G401 (cell line): ENCODE measurements around the gene PITPNM3. TPM values are rescaled to one million over a fixed set of nuclear protein-coding genes. Genes with fewer than 3 reads are reported as not detected.
A peak's percentile ranks its signal among the peaks of the same experiment; 100 is the strongest.

ENCODE experiments used
- DNase-seq: peaks from one replicate; pipeline ENCODE4 v3.0.0-alpha.2; 2015; ENCODE audit warnings: low spot score
- in situ Hi-C: cut with HindIII; loops from 2 replicates; pipeline ENCODE4 v1.10.0; 2016; ENCODE audit warnings: low sequenced_read_pairs, mixed read lengths
- total RNA-seq: library from RNA; depleted of rRNA; stranded (reverse); fragments of >200 nt; shearing (Covaris generic); gene quantifications from 2 replicates; pipeline ENCODE4 v1.2.3, GENCODE V29; 2014

Gene PITPNM3
- total RNA-seq, 1 experiment from 2014 or later = 0.92 TPM

GRCh38 chr17:6534846-6535514 is 21.4 kb downstream of the PITPNM3 start:
- no peak for DNase-seq
- in situ Hi-C loops = no loop called here

GRCh38 chr17:6532441-6532885 is 23.9 kb downstream of the PITPNM3 start:
- DNase-seq = peak; percentile 81
- in situ Hi-C loops = no loop called here

DNA sequence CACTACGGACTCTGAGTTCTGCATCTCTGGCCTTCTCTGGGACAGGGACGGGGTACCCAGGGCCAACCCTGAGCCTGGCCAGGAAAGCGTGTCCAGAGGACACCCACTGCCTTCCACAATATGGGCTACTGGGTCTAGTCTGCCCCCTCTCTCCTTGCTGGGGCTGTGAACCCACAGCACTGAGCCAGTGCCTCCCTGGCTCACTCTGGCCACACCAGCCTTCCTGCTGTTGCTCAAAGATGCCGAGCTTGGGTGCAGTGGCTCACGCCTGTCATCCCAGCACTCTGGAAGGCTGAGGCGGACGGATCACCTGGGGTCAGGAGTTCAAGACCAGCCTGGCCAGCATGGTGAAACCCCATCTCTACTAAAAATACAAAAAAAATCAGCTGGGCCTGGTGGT is 24.8 kb downstream of the PITPNM3 start:
- in situ Hi-C loops = no loop called here
- DNase-seq = no peak

- no peak for DNase-seq
Measured at GRCh38 chr17:6530324-6530920, 25.9 kb downstream of the PITPNM3 start.

DNA sequence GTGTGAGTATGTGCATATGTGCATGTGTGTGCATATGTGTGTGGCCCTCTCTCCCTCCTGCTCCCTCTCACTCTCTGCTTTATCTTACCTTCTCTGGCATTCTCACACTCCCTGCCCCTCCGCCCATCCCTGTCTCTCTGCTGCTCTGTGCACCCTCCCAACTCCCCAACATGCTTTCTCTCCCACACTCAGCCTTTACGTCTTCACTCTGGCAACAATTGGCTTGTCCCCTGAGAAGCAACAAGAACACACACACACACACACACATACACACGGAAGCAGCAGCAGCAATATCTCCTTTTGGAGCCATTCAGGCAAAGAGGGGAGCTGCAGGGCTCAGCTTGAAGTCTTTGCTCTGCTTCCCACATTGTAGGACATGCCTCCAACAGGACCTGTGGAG is 27.8 kb downstream of the PITPNM3 start:
- in situ Hi-C loops = no loop called here

More at GRCh38 chr17:6530324-6530920, 25.9 kb downstream of the PITPNM3 start:
- in situ Hi-C loops = no loop called here

DNA sequence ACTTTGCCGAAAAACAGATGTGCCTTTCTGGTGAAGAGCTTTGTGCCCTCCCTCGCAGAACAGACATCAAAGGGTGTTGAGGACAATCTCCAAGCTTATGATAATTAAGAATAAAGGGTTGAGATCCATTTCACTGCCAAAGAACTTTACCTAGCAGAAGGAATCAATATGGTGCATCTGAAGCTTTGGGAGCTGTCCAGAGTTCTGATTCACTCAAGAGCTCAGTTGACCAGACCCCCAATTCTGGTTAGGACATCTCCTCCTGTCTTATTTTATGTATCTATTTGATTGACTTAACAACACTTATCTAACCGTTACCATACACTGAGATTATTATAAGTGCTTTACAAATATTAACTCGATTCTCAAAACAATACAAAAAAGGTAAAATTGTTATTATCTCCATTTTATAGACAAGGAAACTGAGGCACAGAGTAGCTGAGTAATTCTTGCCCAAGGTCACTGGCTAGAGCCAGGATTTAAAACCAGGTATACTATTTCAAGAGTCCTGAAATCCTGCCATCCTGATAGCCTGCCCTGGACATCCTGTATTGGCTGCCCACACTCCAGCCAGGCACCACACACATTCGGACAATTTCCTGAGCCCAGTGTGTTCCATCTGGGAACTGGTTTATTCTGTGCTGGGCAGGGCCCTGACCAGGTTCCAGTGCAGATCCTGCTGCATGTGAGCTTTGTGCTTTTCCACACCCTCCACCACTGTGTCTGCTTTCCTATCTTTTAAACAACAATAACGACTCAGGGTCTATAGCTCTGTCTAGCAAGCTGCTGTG is 29.8 kb downstream of the PITPNM3 start:
- peak; percentile 94 for DNase-seq
- in situ Hi-C loops = no loop called here

More for the DNA sequence above, 27.8 kb downstream of the PITPNM3 start:
- no peak for DNase-seq

DNA sequence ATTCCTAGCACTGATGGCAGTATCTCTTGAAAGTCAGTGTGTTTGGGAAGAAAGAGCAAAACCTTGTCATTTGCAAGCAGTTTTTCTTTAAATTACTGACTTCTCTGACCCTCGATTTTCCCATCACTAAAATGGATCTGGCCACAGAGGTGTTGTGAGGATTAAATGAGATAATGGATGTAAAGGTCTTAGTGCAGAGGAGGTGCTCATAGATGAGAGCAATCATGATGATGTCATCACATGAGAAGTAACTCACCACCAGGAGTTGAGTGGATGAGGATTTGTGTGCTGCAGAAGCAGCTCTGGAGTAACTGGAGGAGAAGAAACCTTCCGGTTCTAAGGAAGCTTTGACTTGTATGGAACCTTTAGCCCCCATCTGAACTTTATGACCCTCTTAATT is 30.6 kb downstream of the PITPNM3 start:
- in situ Hi-C loops = no loop called here
- DNase-seq = no peak

DNA sequence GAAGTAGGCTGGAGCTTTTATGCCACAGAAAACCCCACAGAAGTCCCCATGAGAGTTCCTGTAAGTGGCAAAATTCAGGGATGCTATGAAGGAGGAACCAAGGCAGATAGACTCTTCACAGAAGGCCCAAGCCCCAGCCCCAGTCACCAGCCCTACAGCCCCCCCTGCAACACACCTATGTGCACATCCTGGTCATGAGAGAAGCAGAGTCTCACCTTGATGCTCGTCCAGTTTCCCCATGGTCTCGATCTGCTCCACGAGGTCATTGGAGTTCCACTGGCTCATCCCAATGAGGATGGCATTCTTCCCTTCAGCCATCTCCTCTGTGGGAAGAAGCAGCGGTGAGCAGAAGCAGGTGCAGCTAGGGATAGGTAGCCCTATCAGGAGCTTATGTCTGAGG is 31.2 kb downstream of the PITPNM3 start:
- in situ Hi-C loops = no loop called here
- DNase-seq = no peak

GRCh38 chr17:6524520-6524919 is 31.8 kb downstream of the PITPNM3 start:
- DNase-seq = no peak
- in situ Hi-C loops = no loop called here

GRCh38 chr17:6523809-6524355 is 32.5 kb downstream of the PITPNM3 start:
- in situ Hi-C loops = no loop called here
- DNase-seq = no peak

GRCh38 chr17:6523330-6523729 is 33.0 kb downstream of the PITPNM3 start:
- DNase-seq = no peak
- in situ Hi-C loops = no loop called here

DNA sequence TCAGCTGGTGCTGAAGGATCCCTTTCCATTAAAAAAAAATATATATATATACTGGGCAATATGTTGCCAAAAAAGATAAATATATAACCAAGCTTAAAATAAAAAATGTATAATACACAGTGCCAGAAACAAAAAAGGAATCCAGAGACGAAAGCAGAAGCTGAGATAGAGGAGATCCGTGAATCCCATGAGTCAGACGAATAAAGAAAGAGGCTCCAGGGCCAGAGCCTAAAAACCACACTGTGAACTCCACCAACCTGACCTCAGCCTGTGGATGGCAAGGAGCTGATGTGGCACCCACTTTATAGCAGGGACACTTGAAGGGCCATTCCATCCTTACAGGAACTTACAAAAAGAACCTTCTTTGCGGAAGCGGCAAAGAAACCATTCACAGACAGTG is 34.8 kb downstream of the PITPNM3 start:
- DNase-seq = no peak
- in situ Hi-C loops = no loop called here

GRCh38 chr17:6517062-6517461 is 39.3 kb downstream of the PITPNM3 start:
- in situ Hi-C loops = no loop called here
- no peak for DNase-seq

GRCh38 chr17:6514371-6514770 is 42.0 kb downstream of the PITPNM3 start:
- no peak for DNase-seq
- in situ Hi-C loops = no loop called here

DNA sequence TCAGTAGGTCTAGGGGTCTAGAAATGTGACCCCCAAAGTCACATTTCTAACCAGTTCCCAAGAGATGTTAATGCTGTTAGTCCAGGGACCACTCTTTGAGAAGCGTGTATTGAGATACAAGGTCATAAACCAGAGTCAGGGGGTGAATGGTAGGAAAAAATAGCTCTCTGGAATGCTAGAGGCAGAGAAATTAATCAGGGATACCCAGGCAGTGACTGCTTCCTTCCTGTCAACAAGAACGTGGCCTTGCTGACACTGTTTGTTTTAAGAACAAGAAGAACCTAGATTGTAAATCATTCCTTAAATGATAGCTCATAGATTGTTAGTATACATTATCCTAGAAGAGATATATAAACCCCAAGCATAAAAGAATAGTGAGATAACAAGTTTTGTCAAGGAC is 43.8 kb downstream of the PITPNM3 start:
- no peak for DNase-seq
- in situ Hi-C loops = no loop called here

GRCh38 chr17:6510321-6510977 is 45.9 kb downstream of the PITPNM3 start:
- no peak for DNase-seq
- in situ Hi-C loops = no loop called here

DNA sequence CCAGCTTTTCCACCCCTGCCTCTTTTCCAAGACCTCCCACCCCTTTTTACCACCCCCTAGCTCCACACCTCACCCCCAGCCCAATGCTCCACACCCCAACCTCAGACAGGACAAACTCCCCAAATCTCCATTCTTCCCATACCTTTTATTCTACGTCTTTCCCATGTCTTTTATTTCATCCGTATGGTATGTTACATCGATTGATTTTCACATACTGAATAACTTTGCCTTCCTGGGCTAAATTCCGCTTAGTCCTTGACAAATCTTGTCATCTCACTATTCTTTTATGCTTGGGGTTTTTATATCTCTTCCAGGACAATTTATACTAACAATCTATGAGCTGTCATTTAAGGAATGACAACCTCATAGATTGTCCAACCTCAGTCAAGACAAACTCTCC is 46.4 kb downstream of the PITPNM3 start:
- DNase-seq = no peak
- in situ Hi-C loops = no loop called here

DNA sequence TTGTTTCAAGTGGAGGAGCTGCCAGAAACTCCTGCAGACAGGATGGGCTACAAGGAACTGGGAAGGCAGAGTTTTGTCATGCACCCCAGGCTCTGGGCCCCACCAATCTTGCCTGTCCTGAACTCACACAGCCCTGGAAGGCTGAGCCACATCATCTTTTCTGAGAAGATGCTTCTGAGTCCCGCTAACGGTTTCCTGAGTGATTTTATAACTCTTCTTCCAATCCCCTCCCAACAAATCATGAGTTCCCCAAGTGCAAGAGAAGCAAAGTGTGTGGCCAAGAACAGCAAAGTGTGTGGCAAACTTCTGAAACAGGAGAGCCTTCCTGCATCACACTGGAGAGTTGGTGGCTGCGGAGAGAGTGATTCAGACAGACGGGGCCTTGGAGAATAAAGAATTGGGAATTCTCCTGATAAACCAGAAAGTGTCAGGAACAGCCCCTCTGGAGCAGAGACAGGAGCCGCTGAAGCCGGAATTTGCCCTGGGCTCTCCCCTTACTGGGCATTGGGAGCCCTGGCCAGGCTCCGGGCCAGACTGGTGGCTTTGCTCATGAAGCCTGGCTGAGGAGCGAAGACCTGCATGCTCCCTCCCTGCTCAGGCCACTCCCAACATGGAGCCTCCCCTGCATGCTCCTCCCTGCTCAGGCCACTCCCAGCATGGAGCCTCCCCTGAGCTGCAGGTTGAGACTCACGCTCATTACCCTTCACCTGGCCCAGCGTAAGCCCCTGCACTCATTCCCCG is 47.2 kb downstream of the PITPNM3 start:
- in situ Hi-C loops = no loop called here
- DNase-seq = no peak

- DNase-seq = peak; percentile 60
- in situ Hi-C loops = no loop called here
Measured at GRCh38 chr17:6508519-6509030, 47.8 kb downstream of the PITPNM3 start.
